H9 (cell line): Measurements from ENCODE around the gene SHCBP1. TPM values are rescaled to one million over a fixed set of nuclear protein-coding genes. Genes with fewer than 3 reads are reported as not detected.

Experiments
- DNase-seq: peaks from one replicate; pipeline ENCODE4 v3.0.0-alpha.2; 2017
- H2AFZ ChIP-seq: one replicate; pipeline ENCODE4 v1.6.1; 2013; ENCODE audit warnings: mild to moderate bottlenecking, low read length, control low read depth, moderate library complexity
- H2AK5ac ChIP-seq: 2 replicates; pipeline ENCODE4 v1.6.1; 2013; ENCODE audit warnings: low read length, control low read depth, mixed read lengths; ENCODE audit not compliant: insufficient read length
- H2BK120ac ChIP-seq: one replicate; pipeline ENCODE4 v1.6.1; 2013; ENCODE audit warnings: low read depth, mild to moderate bottlenecking, low read length, control low read depth, inconsistent platforms; ENCODE audit not compliant: poor library complexity, severe bottlenecking
- H2BK12ac ChIP-seq: 2 replicates; pipeline ENCODE4 v1.6.1; 2013; ENCODE audit warnings: low read length, control low read depth, mixed read lengths, low read depth; ENCODE audit not compliant: insufficient read length
- H2BK15ac ChIP-seq: 2 replicates; pipeline ENCODE4 v1.6.1; 2013; ENCODE audit warnings: low read depth, low read length, control low read depth
- H2BK20ac ChIP-seq: one replicate; pipeline ENCODE4 v1.6.1; 2013; ENCODE audit warnings: low read depth, mild to moderate bottlenecking, low read length, control low read depth, inconsistent platforms; ENCODE audit not compliant: poor library complexity, severe bottlenecking
- H2BK5ac ChIP-seq: 2 replicates; pipeline ENCODE4 v1.6.1; 2013; ENCODE audit warnings: low read length, control low read depth, mixed read lengths; ENCODE audit not compliant: insufficient read length
- H3K14ac ChIP-seq: 2 replicates; pipeline ENCODE4 v1.6.1; 2013; ENCODE audit warnings: low read length, control low read depth; ENCODE audit not compliant: insufficient read depth
- H3K18ac ChIP-seq: 2 replicates; pipeline ENCODE4 v1.6.1; 2013; ENCODE audit warnings: low read depth, mild to moderate bottlenecking, mixed read lengths, low read length, control low read depth; ENCODE audit not compliant: insufficient read length
- H3K23ac ChIP-seq: 2 replicates; pipeline ENCODE4 v1.6.1; 2013; ENCODE audit warnings: low read length, control low read depth, mixed read lengths, low read depth; ENCODE audit not compliant: insufficient read length
- H3K23me2 ChIP-seq: 2 replicates; pipeline ENCODE4 v1.6.1; 2013; ENCODE audit warnings: low read depth, mild to moderate bottlenecking, mixed read lengths, low read length, control low read depth; ENCODE audit not compliant: insufficient read length, poor library complexity, severe bottlenecking
- H3K27ac ChIP-seq: 2 replicates; pipeline ENCODE4 v1.5.1; 2013; ENCODE audit warnings: low read length, control low read depth, mixed read lengths, low read depth; ENCODE audit not compliant: insufficient read length
- H3K27me3 ChIP-seq: 2 replicates; pipeline ENCODE4 v1.6.1; 2013; ENCODE audit warnings: low read length, control low read depth, inconsistent platforms; ENCODE audit not compliant: insufficient read depth
- H3K4ac ChIP-seq: 2 replicates; pipeline ENCODE4 v1.6.1; 2013; ENCODE audit warnings: low read depth, mild to moderate bottlenecking, control low read depth, inconsistent platforms, low read length, moderate library complexity
- H3K4me1 ChIP-seq: 2 replicates; pipeline ENCODE4 v1.6.1; 2013; ENCODE audit warnings: low read length, control low read depth, inconsistent platforms; ENCODE audit not compliant: insufficient read depth
- H3K4me2 ChIP-seq: 2 replicates; pipeline ENCODE4 v1.6.1; 2013; ENCODE audit warnings: low read length, control low read depth, mixed read lengths; ENCODE audit not compliant: insufficient read length, insufficient read depth
- H3K56ac ChIP-seq: 2 replicates; pipeline ENCODE4 v1.6.1; 2013; ENCODE audit warnings: low read depth, mild to moderate bottlenecking, mixed read lengths, low read length, control low read depth; ENCODE audit not compliant: insufficient read length
- H3K79me1 ChIP-seq: 2 replicates; pipeline ENCODE4 v1.6.1; 2013; ENCODE audit warnings: low read depth, mild to moderate bottlenecking, moderate library complexity, low read length, control low read depth, inconsistent platforms; ENCODE audit not compliant: insufficient read depth, poor library complexity, severe bottlenecking
- H3K79me2 ChIP-seq: 2 replicates; pipeline ENCODE4 v1.6.1; 2013; ENCODE audit warnings: low read length, control low read depth, inconsistent platforms; ENCODE audit not compliant: insufficient read depth
- H3K9ac ChIP-seq: 2 replicates; pipeline ENCODE4 v1.6.1; 2013; ENCODE audit warnings: low read length, control low read depth, mixed read lengths; ENCODE audit not compliant: insufficient read length; ENCODE audit errors: extremely low read depth
- H3K9me3 ChIP-seq: one replicate; pipeline ENCODE4 v1.6.1; 2013; ENCODE audit warnings: low read depth, low read length, inconsistent platforms; ENCODE audit not compliant: control insufficient read depth
- H3T11ph ChIP-seq: one replicate; pipeline ENCODE4 v1.6.1; 2013; ENCODE audit warnings: mild to moderate bottlenecking, low read length, control low read depth, inconsistent platforms
- H4K20me1 ChIP-seq: one replicate; pipeline ENCODE4 v1.6.1; 2013; ENCODE audit not compliant: control insufficient read depth, insufficient read length, insufficient read depth
- H4K5ac ChIP-seq: 2 replicates; pipeline ENCODE4 v1.6.1; 2013; ENCODE audit warnings: low read depth, mild to moderate bottlenecking, mixed read lengths, low read length, control low read depth; ENCODE audit not compliant: insufficient read length
- H4K8ac ChIP-seq: replicated peaks from 2 replicates; pipeline ENCODE4 v1.6.1; 2013; ENCODE audit warnings: low read length, control low read depth, mixed read lengths, low read depth; ENCODE audit not compliant: insufficient read length
- H4K91ac ChIP-seq: 2 replicates; pipeline ENCODE4 v1.6.1; 2013; ENCODE audit warnings: low read depth, mild to moderate bottlenecking, moderate library complexity, mixed read lengths, low read length, control low read depth; ENCODE audit not compliant: insufficient read length
- H3K27ac Mint-ChIP-seq, 3 experiments: 2 replicates in 2 of 3; 3 replicates in 1 of 3; pipeline ENCODE4 v1.8.0; 2020 to 2021; ENCODE audit warnings: mixed read lengths in 3 of 3, mild to moderate bottlenecking in 1 of 3, moderate library complexity in 1 of 3
- H3K27me3 Mint-ChIP-seq: 2 replicates; pipeline ENCODE4 v1.8.0; 2021; ENCODE audit warnings: low read depth, mild to moderate bottlenecking, moderate library complexity, mixed read lengths
- H3K36me3 Mint-ChIP-seq, 3 experiments: 2 replicates in 2 of 3; 3 replicates in 1 of 3; pipeline ENCODE4 v1.8.0; 2020 to 2021; ENCODE audit warnings: low read depth in 3 of 3, mixed read lengths in 3 of 3; ENCODE audit not compliant: insufficient read depth in 1 of 3
- H3K4me1 Mint-ChIP-seq, 2 experiments: 2 replicates each; pipeline ENCODE4 v1.8.0; 2020; ENCODE audit warnings: mixed read lengths in 2 of 2
- H3K4me3 Mint-ChIP-seq, 2 experiments: 2 replicates in 1 of 2; 3 replicates in 1 of 2; pipeline ENCODE4 v1.8.0; 2020 to 2021; ENCODE audit warnings: mild to moderate bottlenecking in 2 of 2, mixed read lengths in 2 of 2, moderate library complexity in 1 of 2
- H3K9me3 Mint-ChIP-seq, 2 experiments: 2 replicates in 1 of 2; 3 replicates in 1 of 2; pipeline ENCODE4 v1.8.0; 2020; ENCODE audit warnings: mild to moderate bottlenecking in 2 of 2, mixed read lengths in 2 of 2, moderate library complexity in 1 of 2
- WGBS: extraction: QIAGEN DNeasy Blood & Tissue Kit; methylation state at CpG from one replicate; pipeline ENCODE4 v1.1.7; 2013; ENCODE audit warnings: missing lambda C conversion rate, low lambda C conversion rate, mixed read lengths; ENCODE audit not compliant: insufficient read length; ENCODE audit errors: extremely low coverage; 5-methylcytosine and 5-hydroxymethylcytosine counted together
- total RNA-seq: library from RNA; stranded (reverse); gene quantifications from 2 replicates; pipeline ENCODE4 v1.2.1, GENCODE V29; 2021
- TF ChIP-seq, protein P1 (sequence below): fragments of 200-600 bp; sonication (generic); conservative IDR thresholded peaks from 3 replicates; pipeline ENCODE4 v1.8.0; 2021; ENCODE audit warnings: antibody characterized with exemption, mild to moderate bottlenecking

The SHCBP1 gene
- total RNA-seq, 1 experiment from 2014 or later, result 16.6 TPM

DNA sequence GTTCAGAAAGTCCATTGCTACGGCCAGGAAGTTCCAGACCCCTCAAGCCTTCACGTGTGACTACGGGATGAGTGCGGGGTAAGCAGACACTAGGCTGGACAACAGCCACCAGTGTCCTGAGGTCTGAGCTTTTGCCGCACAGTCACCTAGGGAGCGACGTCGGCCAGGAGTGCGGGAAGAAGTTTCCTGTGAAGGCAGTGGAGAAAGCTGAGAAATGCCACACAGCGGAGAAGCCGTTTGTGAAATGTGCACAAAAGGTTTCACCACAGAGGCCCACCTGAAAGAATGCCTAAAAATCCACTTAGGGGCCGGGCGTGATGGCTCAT, 47.4 kb downstream of the SHCBP1 start:
- Histone ChIP-seq H4K8ac (no peak overlapping the region), H2BK5ac (no peak overlapping the region), H2BK15ac (no peak overlapping the region), H2BK120ac (no peak overlapping the region), H3K56ac (peak overlapping the region; percentile 55), H3K79me1 (no peaks in the 10 kb centered on the region), H3K23ac (no peak overlapping the region), H3K23me2 (no peaks in the 10 kb centered on the region), H3K27ac (no peak overlapping the region), H3K9me3 (no peaks in the 10 kb centered on the region), H4K5ac (no peak overlapping the region), H3K4me1 (no peaks in the 10 kb centered on the region), H4K91ac (no peak overlapping the region), H4K20me1 (no peaks in the 10 kb centered on the region), H3K79me2 (no peaks in the 10 kb centered on the region), H3K18ac (no peak overlapping the region), H3K4me2 (no peak overlapping the region), H3T11ph (no peak overlapping the region), H3K4ac (no peak overlapping the region), H2AK5ac (no peak overlapping the region), H3K27me3 (no peaks in the 10 kb centered on the region), H2AFZ (no peak overlapping the region), H3K14ac (peak overlapping the region; percentile 17; the same call in 1 of the 2 replicates), H3K9ac (no peak overlapping the region), H2BK12ac (no peak overlapping the region), H2BK20ac (no peak overlapping the region)
- Mint-ChIP-seq H3K27ac (peak overlapping the region in 1 of 3 experiments; percentile 88; a peak in 1 of 7 replicates), H3K9me3 (peaks cover 4 to 6% of the 10 kb centered on the region in 2 experiments), H3K4me3 (no peak overlapping the region), H3K36me3 (no peaks in the 10 kb centered on the region), H3K4me1 (peaks cover 0 to 8% of the 10 kb centered on the region in 2 experiments; a peak in 2 of 4 replicates), H3K27me3 (no peaks in the 10 kb centered on the region; the same call in 1 of the 2 replicates)
- TF ChIP-seq, protein P1, sequence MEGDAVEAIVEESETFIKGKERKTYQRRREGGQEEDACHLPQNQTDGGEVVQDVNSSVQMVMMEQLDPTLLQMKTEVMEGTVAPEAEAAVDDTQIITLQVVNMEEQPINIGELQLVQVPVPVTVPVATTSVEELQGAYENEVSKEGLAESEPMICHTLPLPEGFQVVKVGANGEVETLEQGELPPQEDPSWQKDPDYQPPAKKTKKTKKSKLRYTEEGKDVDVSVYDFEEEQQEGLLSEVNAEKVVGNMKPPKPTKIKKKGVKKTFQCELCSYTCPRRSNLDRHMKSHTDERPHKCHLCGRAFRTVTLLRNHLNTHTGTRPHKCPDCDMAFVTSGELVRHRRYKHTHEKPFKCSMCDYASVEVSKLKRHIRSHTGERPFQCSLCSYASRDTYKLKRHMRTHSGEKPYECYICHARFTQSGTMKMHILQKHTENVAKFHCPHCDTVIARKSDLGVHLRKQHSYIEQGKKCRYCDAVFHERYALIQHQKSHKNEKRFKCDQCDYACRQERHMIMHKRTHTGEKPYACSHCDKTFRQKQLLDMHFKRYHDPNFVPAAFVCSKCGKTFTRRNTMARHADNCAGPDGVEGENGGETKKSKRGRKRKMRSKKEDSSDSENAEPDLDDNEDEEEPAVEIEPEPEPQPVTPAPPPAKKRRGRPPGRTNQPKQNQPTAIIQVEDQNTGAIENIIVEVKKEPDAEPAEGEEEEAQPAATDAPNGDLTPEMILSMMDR, result no peak
- WGBS, result no CpG with 5 or more reads among the region's 13 CpGs
- DNase-seq, result peak; percentile 30
